OCI-LY1 (cell line): ENCODE measurements around the gene AKAP8L.

Experiments used
- CTCF ChIP-seq: fragments of 200-600 bp; sonication (generic), shearing (Covaris generic); IDR thresholded peaks from 2 replicates; pipeline ENCODE4 v1.5.1; 2017; ENCODE audit warnings: mild to moderate bottlenecking, antibody characterized with exemption, low read length, moderate library complexity, mixed read lengths
- EZH2 ChIP-seq: fragments of 200-600 bp; sonication (generic), shearing (Covaris generic); IDR thresholded peaks from 2 replicates; pipeline ENCODE4 v1.8.0; 2017; ENCODE audit warnings: borderline replicate concordance, mixed run types, mild to moderate bottlenecking, antibody characterized with exemption, low read length, moderate library complexity, mixed read lengths

GRCh38 chr19:15404097-15404779, 14.6 kb downstream of the AKAP8L start:
- TF ChIP-seq CTCF (no peak), EZH2 (no peak)
